Hematopoietic multipotent progenitor cell (in vitro differentiated cells): ENCODE data around the gene ARPC5. TPM values are rescaled to one million over a fixed set of nuclear protein-coding genes. Genes with fewer than 3 reads are reported as not detected.
A peak's percentile ranks its signal among the peaks of the same experiment; 100 is the strongest.
"Not testable (repeated sequence)": the region's sequence is repeated elsewhere in the genome, so short reads cannot be mapped to it uniquely, and the experiment has no call there.

ENCODE experiments used
- DNase-seq, 3 donors: peaks; one replicate each; pipeline ENCODE4 v3.0.0-alpha.2; 2011 to 2015; ENCODE audit warnings: low read depth in 2 of 3, low spot score in 2 of 3
- total RNA-seq: library from RNA; depleted of rRNA; stranded (reverse); fragments of >200 nt; gene quantifications from one replicate; pipeline ENCODE4 v1.2.3, GENCODE V29; 2012

The ARPC5 gene
- total RNA-seq, 1 donor: 35.0 TPM

DNA sequence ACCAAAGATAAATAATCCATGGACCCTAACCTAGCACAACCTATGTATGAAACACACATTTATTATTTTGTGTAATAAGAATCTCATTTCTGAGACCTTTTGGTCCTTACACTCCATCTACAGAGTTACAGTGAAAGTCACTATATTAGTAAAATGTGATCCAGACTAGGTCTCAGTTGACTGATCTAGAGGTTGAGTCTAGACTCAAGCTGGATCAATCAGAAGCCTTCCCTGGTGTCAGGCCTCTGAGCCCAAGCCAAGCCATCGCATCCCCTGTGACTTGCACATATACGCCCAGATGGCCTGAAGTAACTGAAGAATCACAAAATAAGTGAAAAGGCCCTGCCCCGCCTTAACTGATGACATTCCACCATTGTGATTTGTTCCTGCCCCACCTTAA lies 22.6 kb downstream of the ARPC5 start:
- DNase-seq: not testable (repeated sequence)

DNA sequence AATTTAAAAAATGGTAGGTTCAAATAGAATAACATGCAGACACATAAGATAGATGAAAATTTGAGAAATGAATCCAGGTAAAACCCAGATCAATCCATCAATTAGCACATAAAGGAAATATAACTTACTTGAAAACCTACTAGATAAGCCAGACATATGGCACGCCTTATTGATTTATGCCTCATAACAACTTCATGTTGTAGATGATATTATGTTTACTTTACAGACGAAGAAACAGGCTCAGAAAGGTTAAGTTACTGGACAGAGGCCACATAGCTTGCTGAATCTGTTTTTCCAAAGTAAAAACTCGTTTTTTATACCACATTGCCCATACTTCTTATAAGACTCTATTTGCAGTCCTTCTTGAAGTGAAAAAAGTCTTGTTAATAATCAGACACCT lies 23.2 kb downstream of the ARPC5 start:
- no peak for DNase-seq

DNA sequence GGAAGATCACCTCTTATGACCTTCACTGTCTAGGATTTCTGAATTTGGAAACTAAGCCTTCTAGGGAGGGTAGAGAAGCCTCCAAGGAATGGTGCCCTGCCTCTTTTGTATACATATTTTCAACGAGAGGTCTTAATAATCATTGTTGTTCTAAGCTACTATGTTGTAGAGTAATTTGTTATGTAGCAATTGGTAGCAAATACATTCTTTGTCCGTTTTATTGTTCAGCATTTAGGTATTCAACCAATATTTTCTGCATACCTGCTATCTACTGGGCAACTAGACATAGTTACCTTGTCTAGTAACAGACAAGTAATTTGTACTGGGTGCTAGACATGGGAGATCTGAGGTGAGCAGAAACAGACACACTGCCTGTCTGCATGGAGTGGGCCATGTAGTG lies 24.6 kb downstream of the ARPC5 start:
- DNase-seq: no peak

DNA sequence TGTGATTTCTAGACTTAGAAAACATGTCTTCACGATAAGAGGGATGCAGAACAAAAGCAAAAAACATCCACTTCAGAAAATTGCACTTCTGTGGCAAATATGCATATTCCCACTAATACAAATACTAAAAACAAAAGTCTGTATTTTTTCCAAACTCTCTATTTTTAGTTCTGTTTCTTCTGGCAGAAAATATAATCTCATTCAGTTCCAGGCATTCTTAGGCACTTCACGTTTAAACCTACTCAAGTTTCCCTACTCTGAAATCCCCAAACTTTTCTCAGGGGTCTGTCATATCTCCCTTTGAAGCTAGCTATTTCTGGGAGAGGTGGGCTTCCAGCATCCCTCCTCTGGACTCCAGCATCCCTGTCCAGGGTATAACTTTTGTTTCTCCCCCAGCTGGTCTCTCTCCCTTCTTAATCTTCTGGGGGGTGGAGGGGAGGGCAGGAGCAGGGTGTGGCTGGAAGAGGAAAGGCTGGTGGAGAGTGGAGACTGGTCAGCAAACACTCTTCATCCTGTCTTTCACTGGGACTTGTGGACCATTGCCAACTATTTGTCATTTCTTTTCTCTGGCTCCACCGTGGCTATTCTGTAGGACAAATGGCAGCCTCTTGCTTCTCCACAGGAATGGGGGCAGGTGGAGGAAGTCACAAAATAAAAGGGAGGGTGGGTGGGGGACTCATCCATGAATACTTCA lies 25.7 kb downstream of the ARPC5 start:
- DNase-seq: no peak

DNA sequence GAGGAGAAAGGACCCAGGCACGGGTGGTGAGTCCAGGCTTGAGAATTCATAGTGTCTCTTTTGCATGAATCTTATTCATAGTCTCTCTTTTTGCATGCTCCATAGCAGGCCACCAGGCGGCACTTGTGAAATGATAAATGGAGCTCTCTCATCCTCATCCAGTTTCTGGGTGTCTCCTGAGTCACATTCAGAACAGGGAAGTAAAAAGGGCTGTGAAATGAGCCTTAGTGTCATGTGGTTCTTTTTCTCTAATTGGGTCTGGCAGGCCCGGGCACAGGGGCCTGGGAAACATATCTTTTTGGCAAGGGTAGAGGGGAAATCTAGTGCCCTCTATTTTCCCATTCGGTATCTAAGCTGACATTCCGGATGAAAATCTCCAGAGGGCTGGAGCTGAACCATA lies 26.3 kb downstream of the ARPC5 start:
- peak in 2 of 3 donors; percentile 29 to 67 for DNase-seq

DNA sequence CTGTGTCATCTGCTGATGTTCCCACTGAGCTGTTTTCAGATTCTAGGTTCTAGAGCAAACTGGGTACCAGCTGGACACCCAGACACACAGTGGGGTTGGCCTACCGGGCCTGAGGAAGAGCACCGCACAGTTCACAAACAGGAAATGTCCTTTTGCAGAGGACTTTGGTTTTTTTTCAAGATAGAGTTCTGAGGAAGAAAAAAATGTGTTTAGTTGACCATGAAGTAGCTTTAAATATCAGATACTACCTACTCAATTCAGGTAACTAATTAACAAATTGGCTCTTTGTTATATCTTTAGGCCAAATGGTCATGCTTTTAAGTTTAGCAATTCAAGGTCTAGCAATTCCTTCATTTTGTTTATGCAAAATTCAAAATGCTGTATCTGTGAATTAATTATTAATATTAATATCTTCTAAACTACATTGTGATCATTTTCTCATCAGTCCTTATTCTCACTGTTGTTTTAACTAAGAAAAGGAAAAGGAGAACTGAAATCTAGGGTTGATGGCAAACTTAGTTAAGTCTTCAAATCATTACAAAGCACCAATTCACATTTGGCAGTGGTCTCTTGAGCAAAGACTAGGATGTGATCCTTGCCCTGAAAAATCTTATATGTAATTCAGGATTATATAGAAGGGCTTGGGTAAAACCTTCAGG lies 28.1 kb downstream of the ARPC5 start:
- no peak for DNase-seq

DNA sequence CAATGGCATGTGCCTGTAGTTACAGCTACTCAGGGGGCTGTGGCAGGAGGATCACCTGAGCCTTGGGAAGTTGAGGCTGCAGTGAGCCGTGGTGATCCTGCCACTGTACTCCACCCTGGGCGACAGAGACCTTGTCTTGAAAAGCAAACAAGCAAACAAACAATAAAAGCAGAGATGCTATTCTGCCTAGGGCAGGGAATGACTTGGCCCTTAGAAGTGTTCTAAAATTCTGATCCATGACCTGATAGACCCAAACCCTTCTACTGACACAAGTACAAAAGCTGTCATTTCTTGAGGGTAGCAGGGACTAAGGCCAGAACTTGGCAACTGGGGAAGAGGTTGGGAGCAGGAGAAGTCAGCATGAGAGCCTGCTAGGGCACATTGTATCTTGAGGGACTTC lies 29.7 kb downstream of the ARPC5 start:
- no peak for DNase-seq

DNA sequence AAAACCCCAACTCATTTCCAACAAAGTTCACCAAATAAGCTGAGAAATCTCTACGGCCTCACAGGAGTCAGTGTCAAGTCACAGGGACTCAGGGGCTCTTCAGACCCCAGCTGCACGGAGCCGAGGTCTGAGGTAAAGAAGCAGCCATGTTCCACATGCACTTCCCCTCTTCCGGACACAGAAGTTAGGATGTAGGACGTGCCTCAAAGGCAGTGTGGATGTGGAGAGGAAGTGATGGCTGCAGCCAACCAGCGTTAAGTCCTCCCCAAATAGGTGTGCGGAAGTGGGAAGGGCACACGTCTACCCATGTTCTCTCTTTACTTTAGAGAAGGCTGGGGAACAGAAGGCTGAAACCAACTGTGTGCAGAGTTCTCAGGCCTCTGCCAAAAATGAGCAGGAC lies 30.8 kb downstream of the ARPC5 start:
- no peak for DNase-seq

DNA sequence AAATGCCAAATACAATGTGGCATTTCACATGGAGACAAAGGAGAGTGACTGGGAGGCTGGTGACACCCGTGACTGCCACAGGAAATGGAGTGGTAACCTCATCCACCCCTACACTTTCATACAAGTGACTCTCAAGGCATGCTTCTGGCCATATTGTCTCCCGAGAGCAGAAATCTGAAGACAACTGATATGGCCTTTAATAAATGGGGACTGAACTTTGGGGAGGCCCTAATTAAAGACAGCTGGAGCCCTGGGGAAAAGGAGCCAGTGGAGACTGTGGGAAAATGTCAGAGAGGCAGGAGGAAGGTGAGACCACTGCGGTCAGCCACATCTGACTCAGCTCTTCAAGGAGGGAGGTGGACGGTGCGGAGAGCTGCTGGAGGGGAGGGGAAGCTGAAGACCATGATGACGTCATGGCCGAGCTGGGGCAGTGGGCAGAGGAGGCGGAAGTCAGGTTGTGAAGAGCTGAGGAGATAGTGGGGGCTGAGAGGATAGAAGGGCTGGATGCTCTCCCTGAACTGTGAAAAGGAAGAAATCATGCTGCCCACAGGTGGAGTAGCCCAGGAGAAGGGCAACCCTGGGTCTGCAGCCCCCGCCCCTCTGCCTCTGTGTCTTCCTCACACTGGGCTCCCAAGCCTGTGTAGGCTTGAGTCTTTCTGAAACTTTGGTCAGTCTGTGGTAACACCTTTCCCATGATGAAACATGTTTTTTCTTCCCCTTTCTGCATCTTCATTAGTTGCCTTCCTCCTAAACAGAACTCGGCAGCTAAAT lies 31.4 kb downstream of the ARPC5 start:
- peak in 1 of 3 donors; percentile 37 for DNase-seq

DNA sequence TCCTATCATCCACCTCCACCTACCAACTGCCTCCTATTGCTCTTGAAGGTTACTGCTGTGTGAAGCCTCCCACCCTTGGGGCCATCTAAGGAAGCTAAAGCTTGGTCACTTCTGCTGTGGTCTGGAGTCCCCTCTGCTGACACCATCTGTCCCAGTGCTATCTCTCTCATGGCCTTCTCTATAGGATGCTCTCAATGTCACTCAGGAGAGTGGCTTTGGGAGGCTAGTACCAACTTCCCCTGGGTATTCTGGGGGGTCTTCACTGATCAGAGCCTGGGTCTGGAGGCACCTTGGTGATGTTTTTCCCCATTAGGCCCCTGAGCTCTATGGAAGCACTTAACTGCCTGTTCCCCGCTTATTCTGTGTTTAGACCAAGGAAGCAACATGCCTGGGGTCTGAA lies 33.1 kb downstream of the ARPC5 start:
- DNase-seq: no peak

DNA sequence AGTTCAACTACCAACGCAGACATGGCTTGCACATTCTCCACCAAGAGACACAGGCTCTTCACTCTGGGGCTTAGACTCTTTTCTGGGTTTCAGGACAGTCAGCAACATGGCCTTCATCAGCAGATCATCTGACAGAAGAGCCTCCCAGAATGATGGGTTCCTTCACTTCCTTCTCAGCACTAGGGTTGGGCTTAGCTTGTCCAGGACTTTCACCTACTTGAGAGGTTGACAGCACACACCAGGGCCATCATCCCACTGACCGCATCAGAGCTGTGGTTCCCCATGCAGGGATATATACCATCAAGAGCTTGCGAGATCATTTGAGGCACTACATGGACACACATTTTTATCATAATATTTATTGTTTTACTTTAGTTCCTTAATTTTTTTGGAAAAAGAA lies 34.9 kb downstream of the ARPC5 start:
- no peak for DNase-seq

DNA sequence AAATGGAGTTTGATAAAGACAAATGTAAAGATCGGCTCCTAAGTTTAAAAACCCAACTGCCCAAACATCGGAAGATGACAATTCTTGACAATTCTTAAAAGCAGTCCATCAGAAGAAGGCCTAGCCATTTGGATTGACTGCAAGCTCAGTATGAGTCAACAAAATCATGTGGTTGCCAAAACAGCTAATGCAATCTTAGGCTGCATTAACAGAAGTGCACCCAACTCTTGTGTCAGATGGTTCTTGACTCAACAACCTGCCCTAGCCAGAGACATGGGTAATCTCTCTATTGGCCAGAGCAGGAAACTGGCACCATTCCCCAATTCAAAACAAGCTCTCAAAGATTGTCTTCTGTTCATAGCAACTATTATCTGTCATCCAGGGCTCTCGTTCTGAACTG lies 35.4 kb downstream of the ARPC5 start:
- DNase-seq: no peak

DNA sequence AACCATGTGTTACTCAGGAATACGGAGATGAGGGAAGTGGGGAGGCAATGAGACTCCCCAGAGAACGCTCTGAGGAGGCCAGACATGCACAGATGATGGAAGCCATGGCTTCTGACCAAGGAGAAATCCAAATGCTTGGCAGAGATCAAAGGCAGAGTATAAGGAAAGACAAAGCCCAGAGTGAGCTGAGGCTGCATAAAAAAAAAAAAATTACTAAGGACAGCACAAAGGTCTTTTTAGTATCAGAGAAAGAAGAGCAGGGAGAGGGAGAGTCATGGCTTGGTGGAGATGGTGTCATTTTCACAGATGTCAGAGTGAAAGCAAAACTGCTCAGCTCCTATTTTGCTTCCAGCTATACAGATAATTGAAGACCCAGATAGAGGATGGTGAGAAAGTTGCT lies 37.2 kb downstream of the ARPC5 start:
- DNase-seq: no peak

DNA sequence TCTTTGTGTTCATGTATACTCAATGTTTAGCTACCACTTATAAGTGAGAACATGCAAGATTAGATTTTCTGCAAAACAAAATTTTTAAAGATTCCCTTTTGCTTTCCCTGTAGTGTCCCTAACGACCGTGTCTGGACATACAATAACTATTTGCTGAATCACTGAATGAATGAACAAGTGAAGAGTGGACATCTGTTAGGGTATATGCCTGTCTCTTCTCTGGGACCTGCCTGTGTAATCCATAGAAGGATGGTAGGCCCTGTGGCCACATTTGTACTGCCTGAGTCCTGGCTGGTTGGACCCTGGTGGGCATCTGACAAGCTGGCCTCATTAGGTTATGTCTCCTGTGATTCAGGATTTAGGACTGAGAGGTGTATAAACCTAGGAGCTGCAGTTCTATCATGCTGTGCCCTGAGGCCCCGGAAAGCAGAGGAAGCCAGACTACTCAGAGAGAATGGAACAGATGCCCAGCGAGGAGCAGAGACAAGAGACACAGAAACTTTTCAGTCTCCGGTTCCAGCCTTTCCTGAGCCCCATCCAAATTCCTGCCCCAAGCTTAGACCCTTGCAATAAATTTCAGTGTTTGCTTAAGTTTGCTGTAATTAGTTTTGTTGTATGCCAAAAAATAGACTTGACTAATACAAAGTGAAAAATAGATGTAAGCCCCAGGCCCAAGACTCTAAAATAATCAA lies 37.8 kb downstream of the ARPC5 start:
- no peak for DNase-seq

DNA sequence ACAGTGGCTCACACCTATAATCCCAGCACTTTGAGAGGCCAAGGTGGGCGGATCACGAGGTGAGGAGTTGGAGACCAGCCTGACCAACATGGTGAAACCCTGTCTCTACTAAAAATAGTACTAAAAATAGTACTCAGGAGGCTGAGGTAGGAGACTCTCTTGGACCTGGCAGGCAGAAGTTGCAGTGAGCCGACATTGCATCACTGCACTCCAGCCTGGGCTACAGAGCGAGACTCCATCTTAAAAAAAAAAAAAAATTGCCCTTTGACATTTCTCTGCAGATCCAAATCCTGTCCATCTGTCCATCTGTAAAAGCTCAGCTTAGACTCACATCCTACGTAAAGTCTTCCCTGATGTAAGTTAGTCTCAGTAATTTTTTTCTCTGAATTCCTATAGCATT lies 39.1 kb downstream of the ARPC5 start:
- no peak for DNase-seq

DNA sequence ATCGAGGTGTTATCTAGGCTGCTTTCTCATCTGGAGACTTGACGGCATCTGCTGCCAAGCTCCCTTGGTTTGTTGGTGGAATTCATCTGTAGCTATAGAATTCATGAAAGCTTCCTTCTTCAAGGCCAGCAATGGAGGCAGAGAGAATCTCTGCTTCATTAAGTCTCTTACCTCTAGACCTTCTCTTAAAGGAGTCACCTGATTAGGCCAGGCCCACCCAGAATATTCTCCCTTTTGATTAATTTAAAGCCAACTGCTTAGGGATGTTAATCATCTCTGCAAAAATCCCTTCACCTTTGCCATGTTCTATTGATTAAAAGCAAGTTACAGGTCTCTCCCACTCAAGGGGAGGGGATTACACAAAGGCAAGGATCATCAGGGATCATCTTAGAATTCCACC lies 40.0 kb downstream of the ARPC5 start:
- DNase-seq: no peak

DNA sequence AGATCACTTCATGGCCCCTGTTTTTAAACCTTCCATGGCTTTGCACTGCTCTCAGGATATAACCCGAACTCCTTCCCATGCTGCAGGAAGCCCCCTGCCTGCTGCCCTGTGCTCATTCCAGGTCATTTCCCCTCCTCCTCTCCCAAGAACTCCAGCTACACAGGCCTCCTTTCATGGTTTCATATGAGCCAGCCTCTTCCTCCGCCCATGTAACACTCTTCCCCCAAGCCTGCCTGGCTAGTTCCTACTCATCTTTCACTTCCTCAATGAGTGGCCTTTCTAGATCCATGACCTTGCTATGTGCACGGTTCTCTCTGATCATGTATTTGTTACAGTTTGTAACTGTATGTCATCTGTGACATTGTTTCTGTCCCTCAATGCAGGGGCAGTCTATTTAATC lies 42.2 kb downstream of the ARPC5 start:
- DNase-seq: no peak

DNA sequence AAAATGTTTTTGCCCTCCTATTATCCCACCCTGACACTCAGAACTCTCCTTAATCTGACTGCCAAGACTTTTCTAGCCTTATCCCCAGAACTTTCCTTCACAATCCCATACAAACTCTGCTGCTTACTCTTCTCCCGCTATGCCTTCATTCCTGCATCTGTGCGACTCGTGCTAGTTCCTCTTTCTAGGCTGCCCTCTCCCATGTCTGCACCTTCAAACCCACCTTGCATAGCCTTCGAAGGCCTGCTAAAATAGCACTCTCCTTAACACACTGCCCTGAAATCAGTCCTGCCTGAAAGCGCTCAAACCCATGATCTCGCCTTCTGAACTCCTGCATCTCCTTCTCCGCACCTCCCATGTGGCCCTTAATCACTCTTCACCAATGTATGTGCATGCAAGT lies 42.9 kb downstream of the ARPC5 start:
- DNase-seq: no peak

DNA sequence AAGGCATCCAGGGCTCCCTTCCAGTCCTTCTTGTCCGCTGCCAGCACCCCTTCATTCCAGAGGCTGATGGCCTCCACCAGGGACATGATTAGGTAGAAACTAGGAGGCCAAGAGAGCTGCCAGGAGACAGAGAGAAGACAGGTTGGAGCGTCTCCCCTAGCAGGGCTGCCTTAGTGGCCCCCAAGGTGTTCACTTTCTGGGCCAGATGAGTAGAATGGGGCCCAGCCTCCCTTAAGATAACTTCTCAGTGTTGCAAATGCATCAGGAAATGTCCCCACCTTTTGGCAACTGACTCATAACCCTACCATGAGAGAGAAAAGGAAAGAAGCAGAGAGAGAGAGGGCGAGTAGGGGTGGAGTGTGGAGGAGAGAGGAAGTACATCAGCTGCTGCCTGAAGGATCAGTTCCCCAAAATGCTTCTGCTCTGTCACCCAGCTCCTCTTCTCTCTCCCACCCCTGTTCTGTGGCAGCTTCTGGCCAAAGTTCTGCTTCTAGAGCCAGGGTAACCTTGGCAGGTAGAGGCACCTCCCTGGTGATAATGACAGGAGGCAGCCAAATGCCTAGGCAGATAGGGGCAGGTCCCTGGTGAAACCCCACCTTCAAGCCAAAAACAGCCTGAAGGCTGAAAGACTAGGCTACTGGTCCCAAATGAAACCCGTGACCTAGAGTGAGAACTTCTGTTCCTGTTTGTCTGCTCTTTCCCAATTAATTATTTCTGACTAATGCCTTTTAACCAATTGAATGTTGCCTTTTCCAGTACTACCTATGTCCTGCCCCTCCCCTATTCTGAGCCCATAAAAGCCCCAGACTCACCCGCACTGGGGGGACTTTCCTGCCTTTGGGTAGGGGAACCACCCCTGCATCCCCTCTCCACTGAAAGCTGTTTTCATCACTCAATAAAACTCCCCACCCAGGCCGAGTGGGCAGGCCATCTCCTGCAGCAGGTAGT lies 45.1 kb downstream of the ARPC5 start, which contains the start of gene NCF2:
NCF2 (minus strand) TSS at position 216 of the 948 bp plus-strand sequence; CDS start at position 86, 130 bp downstream.
- DNase-seq: peak in 2 of 3 donors; percentile 74 to 93

DNA sequence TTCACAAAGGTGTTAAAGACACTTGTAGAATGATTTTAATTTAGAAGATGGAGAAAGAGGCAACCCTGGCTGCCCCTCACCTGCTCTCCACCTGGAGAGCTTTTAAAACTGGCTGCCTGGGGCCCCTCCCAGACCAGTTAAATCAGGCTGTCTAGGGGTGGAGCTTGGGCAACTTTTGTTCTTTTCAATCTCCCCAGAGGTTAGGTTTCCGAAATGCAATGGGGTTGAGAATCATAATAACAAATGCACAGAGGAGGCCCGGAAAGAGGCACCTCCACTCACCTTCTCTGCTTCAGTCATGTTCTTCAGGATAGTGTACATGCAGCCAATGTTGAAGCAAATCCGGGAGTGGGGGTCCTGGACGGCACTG lies 45.7 kb downstream of the ARPC5 start:
- no peak for DNase-seq
